Fibroblast of lung (primary cell): ENCODE results near the gene OSBPL9. TPM values are rescaled to one million over a fixed set of nuclear protein-coding genes. Genes with fewer than 3 reads are reported as not detected.

Source experiments
- DNase-seq, 2 donors: peaks; one replicate each; pipeline versions ENCODE4 v3.0.0 to v3.0.0-alpha.2; 2010; ENCODE audit warnings: low read depth in 2 of 2
- H2AFZ ChIP-seq: 2 replicates; pipeline ENCODE4 v1.5.1; 2012; ENCODE audit warnings: low read length, control low read depth, inconsistent platforms
- H3K27ac ChIP-seq: 2 replicates; pipeline ENCODE4 v1.5.1; 2011; ENCODE audit warnings: low read length, control low read depth; ENCODE audit not compliant: insufficient read depth
- H3K27me3 ChIP-seq: 2 replicates; pipeline ENCODE4 v1.5.1; 2011; ENCODE audit warnings: mild to moderate bottlenecking, low read length; ENCODE audit not compliant: control insufficient read depth, insufficient read depth
- H3K36me3 ChIP-seq: 2 replicates; pipeline ENCODE4 v1.5.1; 2011; ENCODE audit warnings: low read length; ENCODE audit not compliant: control insufficient read depth, insufficient read depth
- H3K4me1 ChIP-seq: 2 replicates; pipeline ENCODE4 v1.5.1; 2011; ENCODE audit warnings: low read length; ENCODE audit not compliant: control insufficient read depth, insufficient read depth; ENCODE audit errors: extremely low read depth
- H3K4me2 ChIP-seq: 2 replicates; pipeline ENCODE4 v1.5.1; 2011; ENCODE audit warnings: low read length, control low read depth; ENCODE audit not compliant: insufficient read depth; ENCODE audit errors: extremely low read depth
- H3K4me3 ChIP-seq, 4 experiments: fragments of 200-600 bp in 1 of 4; sonication (generic) in 1 of 4; replicated peaks in 1 of 4; 2 replicates each; pipeline ENCODE4 v1.5.1; 2011 to 2016; ENCODE audit warnings: low read length in 4 of 4, low read depth in 3 of 4, mild to moderate bottlenecking in 3 of 4, control low read depth in 2 of 4, inconsistent platforms in 1 of 4, mixed read lengths in 1 of 4; ENCODE audit not compliant: insufficient read depth in 1 of 4; ENCODE audit errors: control extremely low read depth in 1 of 4
- H3K79me2 ChIP-seq: 2 replicates; pipeline ENCODE4 v1.5.1; 2012; ENCODE audit warnings: mild to moderate bottlenecking, low read length, inconsistent platforms; ENCODE audit not compliant: control insufficient read depth, insufficient read depth
- H3K9ac ChIP-seq: 2 replicates; pipeline ENCODE4 v1.5.1; 2011; ENCODE audit warnings: mild to moderate bottlenecking, low read length, control low read depth; ENCODE audit not compliant: insufficient read depth
- H3K9me3 ChIP-seq: 2 replicates; pipeline ENCODE4 v1.5.1; 2012; ENCODE audit warnings: low read depth, low read length; ENCODE audit not compliant: control insufficient read depth, insufficient read depth
- H4K20me1 ChIP-seq: 2 replicates; pipeline ENCODE4 v1.5.1; 2011; ENCODE audit warnings: low read length; ENCODE audit not compliant: control insufficient read depth, insufficient read depth; ENCODE audit errors: extremely low read depth
- EZH2 ChIP-seq: IDR thresholded peaks from 2 replicates; pipeline ENCODE4 v1.5.1; 2012; ENCODE audit warnings: low read length, control low read depth, mild to moderate bottlenecking; ENCODE audit errors: missing control alignments
- polyA plus RNA-seq, 2 donors: library from polyadenylated mRNA; depleted of rRNA in 1 of 2; stranded (reverse) in 1 of 2; unstranded in 1 of 2; fragments of >200 nt; gene quantifications; 2 replicates each; pipeline ENCODE4 v1.2.1, GENCODE V29; 2011 to 2012; ENCODE audit warnings: missing spikeins in 1 of 2
- total RNA-seq: library from RNA; depleted of rRNA; stranded (reverse); fragments of >200 nt; gene quantifications from 2 replicates; pipeline ENCODE4 v1.2.1, GENCODE V29; 2014
- TF ChIP-seq, protein P1 (sequence below), 2 donors: IDR thresholded peaks in 1 of 2; conservative IDR thresholded peaks in 1 of 2; 1 replicate in 1 of 2; 2 replicates in 1 of 2; pipeline ENCODE4 v1.5.1; 2011 to 2012; ENCODE audit warnings: low read length in 2 of 2, control low read depth in 1 of 2, inconsistent platforms in 1 of 2, low read depth in 1 of 2, mild to moderate bottlenecking in 1 of 2

The OSBPL9 gene
- total and polyA plus RNA-seq, 2 donors (not counting 1 experiment from before 2014, with no cell fraction given) = 62.5 to 90.7 TPM

DNA sequence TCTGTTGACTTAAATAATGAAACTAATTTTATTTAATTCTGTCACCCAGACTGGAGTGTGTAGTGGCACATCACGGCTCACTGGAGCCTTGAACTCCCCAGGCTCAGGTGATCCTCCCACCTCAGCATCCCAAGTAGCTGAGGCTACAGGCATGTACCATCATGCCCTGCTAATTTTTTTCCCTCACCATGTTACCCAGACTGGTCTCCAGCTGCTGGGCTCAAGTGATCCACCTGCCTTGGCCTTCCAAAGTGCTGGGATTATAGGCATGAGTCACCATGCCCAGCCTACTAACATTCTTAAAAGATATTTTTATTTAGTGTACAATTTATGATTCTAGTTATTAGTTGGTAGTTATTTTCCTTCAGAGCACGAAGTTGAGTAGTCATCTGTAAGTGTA is 212.2 kb downstream of the OSBPL9 start:
- H3K36me3 ChIP-seq = peaks cover 3% of the 10 kb centered on the region
- DNase-seq = no peak

DNA sequence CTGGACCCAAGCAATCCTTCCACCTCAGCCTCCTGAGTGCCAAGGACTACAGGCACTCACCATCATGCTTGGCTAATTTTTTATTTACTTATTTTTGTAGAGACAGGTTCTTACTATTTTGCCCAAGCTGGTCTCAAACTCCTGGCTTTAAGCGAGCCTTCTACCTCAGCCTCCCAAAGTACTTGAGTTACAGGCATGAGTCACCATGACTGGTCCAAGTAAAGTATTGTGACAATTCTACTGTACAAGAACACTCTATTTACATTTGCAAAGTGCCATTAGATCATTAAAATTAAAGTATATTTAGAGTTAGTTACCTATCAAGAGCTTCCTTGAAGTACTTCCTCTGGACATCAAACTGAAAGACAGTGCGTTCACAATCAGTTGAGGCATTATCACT is 216.8 kb downstream of the OSBPL9 start:
- TF ChIP-seq, protein P1, sequence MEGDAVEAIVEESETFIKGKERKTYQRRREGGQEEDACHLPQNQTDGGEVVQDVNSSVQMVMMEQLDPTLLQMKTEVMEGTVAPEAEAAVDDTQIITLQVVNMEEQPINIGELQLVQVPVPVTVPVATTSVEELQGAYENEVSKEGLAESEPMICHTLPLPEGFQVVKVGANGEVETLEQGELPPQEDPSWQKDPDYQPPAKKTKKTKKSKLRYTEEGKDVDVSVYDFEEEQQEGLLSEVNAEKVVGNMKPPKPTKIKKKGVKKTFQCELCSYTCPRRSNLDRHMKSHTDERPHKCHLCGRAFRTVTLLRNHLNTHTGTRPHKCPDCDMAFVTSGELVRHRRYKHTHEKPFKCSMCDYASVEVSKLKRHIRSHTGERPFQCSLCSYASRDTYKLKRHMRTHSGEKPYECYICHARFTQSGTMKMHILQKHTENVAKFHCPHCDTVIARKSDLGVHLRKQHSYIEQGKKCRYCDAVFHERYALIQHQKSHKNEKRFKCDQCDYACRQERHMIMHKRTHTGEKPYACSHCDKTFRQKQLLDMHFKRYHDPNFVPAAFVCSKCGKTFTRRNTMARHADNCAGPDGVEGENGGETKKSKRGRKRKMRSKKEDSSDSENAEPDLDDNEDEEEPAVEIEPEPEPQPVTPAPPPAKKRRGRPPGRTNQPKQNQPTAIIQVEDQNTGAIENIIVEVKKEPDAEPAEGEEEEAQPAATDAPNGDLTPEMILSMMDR (conservative IDR thresholded peaks at IDR 0.05 in 1 of 2, IDR thresholded peaks at IDR 0.05 in 1 of 2; ENCODE audit: low read depth in 1 of 2, low read length in 2 of 2) = no peak
- no peak for TF ChIP-seq EZH2
- Histone ChIP-seq H3K79me2 (no peaks in the 10 kb centered on the region), H3K4me1 (no peaks in the 10 kb centered on the region), H3K4me2 (no peak overlapping the region), H3K4me3 (no peak overlapping the region), H2AFZ (no peak overlapping the region), H3K27ac (no peak overlapping the region), H3K9me3 (no peaks in the 10 kb centered on the region), H4K20me1 (no peaks in the 10 kb centered on the region), H3K9ac (no peak overlapping the region), H3K27me3 (no peaks in the 10 kb centered on the region), H3K36me3 (peaks cover 2% of the 10 kb centered on the region)
- DNase-seq = peak in 1 of 2 donors; percentile 3

More for the DNA sequence above, 212.2 kb downstream of the OSBPL9 start:
- H3K4me1 ChIP-seq = no peaks in the 10 kb centered on the region
- H3K79me2 ChIP-seq = no peaks in the 10 kb centered on the region
- no peak overlapping the region for H3K9ac ChIP-seq
- no peak for TF ChIP-seq EZH2
- TF ChIP-seq, protein P1 (conservative IDR thresholded peaks at IDR 0.05 in 1 of 2, IDR thresholded peaks at IDR 0.05 in 1 of 2; ENCODE audit: low read depth in 1 of 2, low read length in 2 of 2) = no peak
- H4K20me1 ChIP-seq = no peaks in the 10 kb centered on the region
- H2AFZ ChIP-seq = no peak overlapping the region
- no peak overlapping the region for H3K4me2 ChIP-seq
- H3K4me3 ChIP-seq = no peak overlapping the region
- no peaks in the 10 kb centered on the region for H3K9me3 ChIP-seq
- no peaks in the 10 kb centered on the region for H3K27me3 ChIP-seq
- H3K27ac ChIP-seq = no peak overlapping the region

DNA sequence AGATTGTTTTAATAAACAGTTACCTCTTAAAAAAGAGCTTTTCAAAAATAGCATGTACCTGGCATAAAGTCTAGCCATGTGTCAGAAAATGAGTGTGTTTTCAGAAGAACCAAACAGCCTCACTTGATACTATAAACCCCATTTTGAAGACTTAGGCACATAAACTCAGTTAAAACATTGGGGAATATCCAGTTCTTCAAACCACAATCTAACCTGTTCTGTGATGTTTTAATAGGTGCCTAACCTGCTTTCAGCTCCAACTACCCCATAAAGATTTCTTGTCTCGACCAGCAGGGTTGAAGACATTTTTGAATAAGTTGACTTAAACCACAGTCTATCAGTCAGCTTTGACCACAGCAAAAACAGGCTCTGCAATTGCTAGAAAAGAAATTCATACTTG is 220.4 kb downstream of the OSBPL9 start:
- Histone ChIP-seq H3K4me3 (no peak overlapping the region), H3K9me3 (no peaks in the 10 kb centered on the region), H4K20me1 (no peaks in the 10 kb centered on the region), H3K4me2 (no peak overlapping the region), H3K36me3 (peaks cover 2% of the 10 kb centered on the region), H3K27ac (no peak overlapping the region), H3K79me2 (peaks cover 2% of the 10 kb centered on the region), H2AFZ (no peak overlapping the region), H3K9ac (no peak overlapping the region), H3K27me3 (no peaks in the 10 kb centered on the region), H3K4me1 (no peaks in the 10 kb centered on the region)
- no peak for TF ChIP-seq EZH2
- TF ChIP-seq, protein P1 (conservative IDR thresholded peaks at IDR 0.05 in 1 of 2, IDR thresholded peaks at IDR 0.05 in 1 of 2; ENCODE audit: low read depth in 1 of 2, low read length in 2 of 2) = no peak
- DNase-seq = no peak

Other genes with a start within 250 kb of the OSBPL9 start
- gene EPS15, start 97.8 kb upstream of the OSBPL9 start, total RNA-seq = 63.9 and 75.5 TPM in 2 replicates
- gene EPS15, start 97.8 kb upstream of the OSBPL9 start, polyA plus RNA-seq = 50.1 and 67.7 TPM in 2 replicates